ENCODE results near the gene RTN4.
"Not testable (repeated sequence)": the region's sequence is repeated elsewhere in the genome, so short reads cannot be mapped to it uniquely, and the experiment has no call there.

Gene RTN4

GRCh38 chr2:55003706-55004639, 46.3 kb downstream of the RTN4 start:
- DNase-seq, result no peak

- DNase-seq, result no peak
These were observed 48.5 kb downstream of the RTN4 start for GRCh38 chr2:55001716-55002115.

GRCh38 chr2:55000341-55000740, 49.9 kb downstream of the RTN4 start:
- no peak for DNase-seq

GRCh38 chr2:54999182-54999581, 51.1 kb downstream of the RTN4 start:
- DNase-seq, result no peak

- no peak for DNase-seq
These were observed 52.4 kb downstream of the RTN4 start for GRCh38 chr2:54997826-54998225.

- no peak for DNase-seq
These were observed 54.7 kb downstream of the RTN4 start for GRCh38 chr2:54995553-54995952.

GRCh38 chr2:54990694-54991093, 59.6 kb downstream of the RTN4 start:
- not testable (repeated sequence) for DNase-seq

GRCh38 chr2:54988612-54989011, 61.6 kb downstream of the RTN4 start:
- DNase-seq, result no peak

GRCh38 chr2:54986264-54986663, 64.0 kb downstream of the RTN4 start:
- DNase-seq, result no peak

- no peak for DNase-seq
These were observed 65.8 kb downstream of the RTN4 start for GRCh38 chr2:54984476-54984875.

- DNase-seq, result no peak
These were observed 66.7 kb downstream of the RTN4 start for GRCh38 chr2:54983345-54984220.

- DNase-seq, result no peak
These were observed 68.9 kb downstream of the RTN4 start for GRCh38 chr2:54981385-54981784.

- peak; percentile 10 for DNase-seq
These were observed 70.8 kb downstream of the RTN4 start for GRCh38 chr2:54979321-54980044.

- DNase-seq, result no peak
These were observed 73.1 kb downstream of the RTN4 start for GRCh38 chr2:54977149-54977548.

GRCh38 chr2:54975598-54976492, 74.4 kb downstream of the RTN4 start:
- DNase-seq, result no peak

- no peak for DNase-seq
These were observed 75.1 kb downstream of the RTN4 start for GRCh38 chr2:54975175-54975574.

- no peak for DNase-seq
These were observed 80.3 kb downstream of the RTN4 start for GRCh38 chr2:54969940-54970338.

- DNase-seq, result no peak
These were observed 80.8 kb downstream of the RTN4 start for GRCh38 chr2:54969295-54969939.

GRCh38 chr2:54968561-54969218, 81.6 kb downstream of the RTN4 start:
- DNase-seq, result no peak

- DNase-seq, result no peak
These were observed 82.4 kb downstream of the RTN4 start for GRCh38 chr2:54967759-54968365.

Measured in DMS53 (cell line).